ENCODE data around the gene PROKR2.

The PROKR2 gene

DNA sequence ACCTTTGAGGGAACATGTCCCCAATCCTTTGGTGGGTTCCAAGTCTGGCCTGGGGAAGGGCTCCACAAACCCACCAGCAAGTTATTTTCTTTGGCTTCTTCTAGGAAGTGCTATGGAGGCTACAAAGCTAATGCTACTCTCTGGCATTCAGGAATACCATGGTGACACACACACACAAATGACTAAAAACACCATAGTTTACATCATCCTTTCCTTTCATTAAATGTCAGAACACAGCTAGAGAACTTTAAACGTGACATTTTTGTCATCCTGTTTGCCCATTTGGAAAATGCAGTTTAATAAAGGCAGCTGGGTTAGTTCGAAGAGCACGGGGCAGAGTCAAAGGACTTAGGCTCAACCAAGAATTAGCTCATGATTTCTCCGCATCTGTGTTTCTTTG is 40.2 kb upstream of the PROKR2 start:
- H3K4me3 ChIP-seq (ENCODE audit: low read length) = no peak overlapping the region
- no peak for DNase-seq (ENCODE audit: low read depth)
- TF ChIP-seq, protein P1, sequence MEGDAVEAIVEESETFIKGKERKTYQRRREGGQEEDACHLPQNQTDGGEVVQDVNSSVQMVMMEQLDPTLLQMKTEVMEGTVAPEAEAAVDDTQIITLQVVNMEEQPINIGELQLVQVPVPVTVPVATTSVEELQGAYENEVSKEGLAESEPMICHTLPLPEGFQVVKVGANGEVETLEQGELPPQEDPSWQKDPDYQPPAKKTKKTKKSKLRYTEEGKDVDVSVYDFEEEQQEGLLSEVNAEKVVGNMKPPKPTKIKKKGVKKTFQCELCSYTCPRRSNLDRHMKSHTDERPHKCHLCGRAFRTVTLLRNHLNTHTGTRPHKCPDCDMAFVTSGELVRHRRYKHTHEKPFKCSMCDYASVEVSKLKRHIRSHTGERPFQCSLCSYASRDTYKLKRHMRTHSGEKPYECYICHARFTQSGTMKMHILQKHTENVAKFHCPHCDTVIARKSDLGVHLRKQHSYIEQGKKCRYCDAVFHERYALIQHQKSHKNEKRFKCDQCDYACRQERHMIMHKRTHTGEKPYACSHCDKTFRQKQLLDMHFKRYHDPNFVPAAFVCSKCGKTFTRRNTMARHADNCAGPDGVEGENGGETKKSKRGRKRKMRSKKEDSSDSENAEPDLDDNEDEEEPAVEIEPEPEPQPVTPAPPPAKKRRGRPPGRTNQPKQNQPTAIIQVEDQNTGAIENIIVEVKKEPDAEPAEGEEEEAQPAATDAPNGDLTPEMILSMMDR (IDR thresholded peaks at IDR 0.05; ENCODE audit: insufficient read depth, low read depth, low read length, missing control alignments) = no peak

DNA sequence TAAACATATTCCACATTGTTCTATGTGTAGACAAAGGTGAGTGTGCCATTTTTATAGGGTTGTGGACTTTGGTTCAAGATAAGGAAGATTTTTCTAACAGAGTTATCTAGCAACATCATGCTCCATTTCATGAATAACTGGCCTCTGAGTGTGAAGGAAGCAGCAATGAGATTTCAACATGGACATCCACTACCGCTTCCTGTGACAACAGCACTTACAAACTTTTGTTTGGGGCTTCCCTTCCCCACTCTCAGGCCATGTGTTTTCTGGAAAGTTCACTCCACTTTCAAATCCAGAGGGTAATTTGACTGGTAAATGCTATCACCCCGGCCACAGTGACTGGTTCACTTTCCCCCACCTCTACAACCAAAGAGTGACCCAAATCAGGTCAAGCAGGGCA is 38.1 kb upstream of the PROKR2 start:
- no peak overlapping the region for H3K4me3 ChIP-seq (ENCODE audit: low read length)
- TF ChIP-seq, protein P1 (IDR thresholded peaks at IDR 0.05; ENCODE audit: insufficient read depth, low read depth, low read length, missing control alignments) = no peak
- no peak for DNase-seq (ENCODE audit: low read depth)

DNA sequence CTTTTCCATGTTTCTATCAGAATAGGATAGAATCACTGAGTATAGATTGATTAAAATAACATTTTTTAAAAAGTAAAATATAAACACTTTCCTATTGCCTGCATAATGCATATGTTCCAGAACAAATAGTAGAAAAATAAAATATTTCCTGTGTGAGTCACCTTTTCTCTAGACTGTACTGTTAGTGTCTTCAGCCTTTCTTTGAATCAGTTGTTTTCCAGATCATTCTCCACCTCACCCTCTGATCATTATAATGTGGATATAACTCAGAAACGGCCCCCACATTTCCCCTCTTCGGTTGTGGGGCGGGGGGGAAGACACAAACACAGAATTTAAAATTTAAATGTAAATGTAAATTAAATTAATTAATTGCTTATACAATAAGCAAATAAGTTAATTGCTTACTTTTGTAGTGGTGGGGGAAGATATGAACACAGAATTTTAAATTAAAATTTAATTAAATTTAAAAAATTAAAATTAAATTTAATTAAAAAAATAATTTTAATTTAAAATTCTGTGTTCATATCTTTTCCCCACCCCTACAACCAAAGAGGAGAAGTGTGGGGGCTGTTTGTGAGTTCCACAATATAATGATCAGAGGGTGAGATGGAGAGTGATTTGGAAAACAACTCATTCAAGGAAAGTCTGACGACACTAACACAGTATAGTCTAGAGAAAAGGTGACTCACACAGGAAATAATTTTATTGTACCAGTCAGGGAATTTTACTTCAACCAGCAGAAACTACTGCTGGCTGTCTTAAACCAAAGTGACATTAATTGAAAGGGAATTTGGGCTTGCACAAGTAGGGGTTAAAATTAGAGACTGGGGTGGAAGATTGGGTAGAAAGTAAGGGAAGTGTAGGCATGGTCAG is 37.1 kb upstream of the PROKR2 start:
- TF ChIP-seq, protein P1 (IDR thresholded peaks at IDR 0.05; ENCODE audit: insufficient read depth, low read depth, low read length, missing control alignments) = no peak
- H3K4me3 ChIP-seq (ENCODE audit: low read length) = no peak overlapping the region
- peak; percentile 71 for DNase-seq (ENCODE audit: low read depth)

DNA sequence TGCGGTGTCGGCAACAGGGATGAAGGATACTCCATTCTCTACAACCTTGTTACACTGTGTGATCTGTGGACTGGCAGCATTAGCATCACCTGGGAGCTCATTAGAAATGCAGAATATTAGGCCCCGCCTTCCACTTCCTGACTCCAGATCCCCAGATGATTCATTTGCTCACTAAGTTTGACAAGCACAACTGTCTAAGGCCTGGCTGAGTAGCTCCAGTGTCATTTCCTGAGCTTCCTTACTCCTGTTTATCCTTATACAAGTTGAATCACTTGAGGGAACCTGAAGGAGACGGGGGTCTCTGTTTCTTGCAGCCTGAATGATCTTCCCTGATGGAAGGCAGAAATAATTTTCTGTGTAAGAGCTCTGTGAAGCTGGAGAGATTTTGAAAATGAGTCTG is 32.7 kb upstream of the PROKR2 start:
- TF ChIP-seq, protein P1 (IDR thresholded peaks at IDR 0.05; ENCODE audit: insufficient read depth, low read depth, low read length, missing control alignments) = no peak
- H3K4me3 ChIP-seq (ENCODE audit: low read length) = no peak overlapping the region
- DNase-seq (ENCODE audit: low read depth) = peak; percentile 78

DNA sequence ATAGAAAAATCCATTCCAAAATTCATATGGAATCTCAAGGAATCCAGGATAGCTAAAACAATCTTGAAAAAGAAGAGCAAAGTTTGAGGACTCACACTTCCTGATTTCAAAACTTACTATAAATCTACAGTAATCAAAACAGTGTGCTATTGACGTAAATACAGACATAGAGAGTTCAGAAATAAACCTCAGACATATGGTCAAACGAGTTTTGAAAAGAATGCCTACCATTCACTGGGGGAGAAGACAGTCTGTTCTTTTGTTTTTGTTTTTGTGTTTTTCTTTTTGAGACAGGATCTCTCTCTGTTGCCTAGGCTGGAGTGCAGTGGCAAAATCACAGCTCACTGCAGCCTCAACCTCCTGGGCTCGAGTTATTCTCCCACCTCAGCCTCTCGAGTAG is 25.3 kb upstream of the PROKR2 start:
- no peak for DNase-seq (ENCODE audit: low read depth)
- TF ChIP-seq, protein P1 (IDR thresholded peaks at IDR 0.05; ENCODE audit: insufficient read depth, low read depth, low read length, missing control alignments) = no peak
- no peak overlapping the region for H3K4me3 ChIP-seq (ENCODE audit: low read length)

DNA sequence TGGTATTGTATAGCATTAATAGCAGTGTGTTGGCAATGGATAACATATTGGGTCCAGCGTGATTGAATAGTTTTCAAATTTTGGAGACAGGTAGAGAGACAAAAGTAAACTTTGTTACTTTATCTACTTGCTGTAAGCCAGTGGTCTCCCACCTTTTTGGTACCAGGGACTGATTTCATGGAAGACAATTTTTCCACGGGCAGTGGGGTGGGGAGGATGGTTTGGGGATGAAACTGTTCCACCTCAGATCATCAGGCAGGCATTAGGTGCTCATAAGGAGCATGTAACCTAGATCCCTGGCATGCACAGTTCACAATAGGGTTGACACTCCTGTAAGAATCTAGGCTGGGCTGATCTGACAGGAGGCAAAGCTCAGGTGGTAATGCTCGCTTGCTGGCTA is 14.6 kb upstream of the PROKR2 start:
- H3K4me3 ChIP-seq (ENCODE audit: low read length) = no peak overlapping the region
- DNase-seq (ENCODE audit: low read depth) = no peak
- TF ChIP-seq, protein P1 (IDR thresholded peaks at IDR 0.05; ENCODE audit: insufficient read depth, low read depth, low read length, missing control alignments) = no peak

DNA sequence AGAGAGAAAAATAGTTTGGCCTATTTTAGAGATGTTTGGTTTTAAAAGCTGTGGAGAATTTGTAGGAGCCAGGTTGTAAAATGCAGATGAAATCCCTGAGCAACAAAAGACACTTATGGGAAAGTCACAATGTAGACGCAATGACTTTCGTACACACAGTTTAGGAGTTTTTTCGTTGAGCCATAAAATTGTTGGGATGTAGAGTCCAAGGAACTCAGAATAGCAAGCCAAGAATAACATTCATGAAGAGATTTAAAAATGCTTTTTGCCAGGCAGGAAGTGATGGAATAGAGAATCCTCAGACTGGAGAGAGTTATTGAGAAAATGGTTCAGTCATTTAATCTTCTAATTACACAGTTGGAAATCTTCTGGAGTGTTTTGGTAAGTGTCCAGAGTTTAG is 11.5 kb upstream of the PROKR2 start:
- no peak for DNase-seq (ENCODE audit: low read depth)
- no peak overlapping the region for H3K4me3 ChIP-seq (ENCODE audit: low read length)
- TF ChIP-seq, protein P1 (IDR thresholded peaks at IDR 0.05; ENCODE audit: insufficient read depth, low read depth, low read length, missing control alignments) = no peak

Measured in epithelial cell of esophagus (primary cell).